SU-DHL-6 (cell line): ENCODE data around the gene MRTFB.

ENCODE experiments used
- CTCF ChIP-seq: fragments of 200-600 bp; sonication (generic); IDR thresholded peaks from one replicate; pipeline ENCODE4 v1.5.1; 2017; ENCODE audit warnings: antibody characterized with exemption, mild to moderate bottlenecking, low read length, moderate library complexity; ENCODE audit not compliant: insufficient read depth, poor library complexity, severe bottlenecking
- EZH2phosphoT487 ChIP-seq: fragments of 200-600 bp; sonication (generic), shearing (Covaris generic); conservative IDR thresholded peaks from 2 replicates; pipeline ENCODE4 v1.6.1; 2018; ENCODE audit warnings: mild to moderate bottlenecking, antibody characterized with exemption, low read length, moderate library complexity, mixed read lengths

- no peak for TF ChIP-seq CTCF
- TF ChIP-seq EZH2phosphoT487 = no peak
Measured at GRCh38 chr16:14026572-14027285, 44.4 kb upstream of the MRTFB start.
